Stimulated activated CD4-positive, alpha-beta T cell treated with anti-CD3 and anti-CD28 coated beads, Interleukin-4, amount 100 ng/mL, for 48 hours (primary cell): ENCODE data around the gene FNDC3B.

ENCODE experiments used
- DNase-seq, 2 donors: peaks; one replicate each; pipeline ENCODE4 v3.0.0-alpha.2; 2020; ENCODE audit warnings: low read depth in 2 of 2

Gene FNDC3B

GRCh38 chr3:172135820-172136219 is 96.4 kb downstream of the FNDC3B start:
- DNase-seq, result no peak

GRCh38 chr3:172136330-172136729 is 97.0 kb downstream of the FNDC3B start:
- DNase-seq, result no peak

DNA sequence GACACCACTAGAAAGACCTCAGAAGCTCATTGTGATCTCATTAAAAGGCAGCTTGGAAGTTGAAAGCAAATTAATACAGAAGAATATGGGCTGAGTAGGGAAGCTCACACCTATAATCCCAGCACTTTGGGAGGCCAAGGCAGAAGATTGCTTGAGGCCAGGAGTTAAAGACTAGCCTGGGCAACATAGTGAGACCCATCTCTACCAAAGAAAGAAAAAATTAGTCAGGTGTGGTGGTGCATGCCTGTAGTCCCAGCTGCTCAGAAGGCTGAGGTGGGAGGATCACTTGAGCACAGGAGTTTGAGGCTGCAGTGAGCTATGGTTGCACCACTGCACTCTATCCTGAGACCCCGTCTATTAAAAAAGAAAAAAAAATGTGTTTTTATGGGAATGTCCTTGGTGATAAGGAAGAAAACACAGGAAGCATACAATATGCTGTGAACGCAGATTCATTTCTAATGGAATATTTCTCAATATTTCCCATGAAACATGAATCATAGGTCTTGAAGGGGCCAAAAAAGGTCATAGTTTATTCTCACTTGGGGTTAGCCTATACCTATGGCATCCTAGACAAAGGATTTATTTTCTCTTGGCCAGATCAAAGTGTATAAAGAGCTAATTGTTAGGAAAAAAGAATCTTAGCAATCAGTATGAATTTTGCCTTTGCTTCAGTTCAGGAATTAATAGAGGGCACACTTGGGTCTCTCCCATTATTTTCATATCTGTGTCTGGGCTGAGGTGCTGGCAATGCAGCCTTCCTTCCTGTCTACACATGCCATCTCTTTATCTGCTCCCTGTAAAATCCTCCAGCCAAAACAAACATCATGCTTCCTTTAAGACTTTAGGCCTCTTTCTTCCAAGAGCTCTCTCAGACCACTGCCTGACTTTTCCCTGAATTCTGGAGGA is 98.2 kb downstream of the FNDC3B start:
- DNase-seq, result no peak

GRCh38 chr3:172138193-172138537 is 98.8 kb downstream of the FNDC3B start:
- no peak for DNase-seq

DNA sequence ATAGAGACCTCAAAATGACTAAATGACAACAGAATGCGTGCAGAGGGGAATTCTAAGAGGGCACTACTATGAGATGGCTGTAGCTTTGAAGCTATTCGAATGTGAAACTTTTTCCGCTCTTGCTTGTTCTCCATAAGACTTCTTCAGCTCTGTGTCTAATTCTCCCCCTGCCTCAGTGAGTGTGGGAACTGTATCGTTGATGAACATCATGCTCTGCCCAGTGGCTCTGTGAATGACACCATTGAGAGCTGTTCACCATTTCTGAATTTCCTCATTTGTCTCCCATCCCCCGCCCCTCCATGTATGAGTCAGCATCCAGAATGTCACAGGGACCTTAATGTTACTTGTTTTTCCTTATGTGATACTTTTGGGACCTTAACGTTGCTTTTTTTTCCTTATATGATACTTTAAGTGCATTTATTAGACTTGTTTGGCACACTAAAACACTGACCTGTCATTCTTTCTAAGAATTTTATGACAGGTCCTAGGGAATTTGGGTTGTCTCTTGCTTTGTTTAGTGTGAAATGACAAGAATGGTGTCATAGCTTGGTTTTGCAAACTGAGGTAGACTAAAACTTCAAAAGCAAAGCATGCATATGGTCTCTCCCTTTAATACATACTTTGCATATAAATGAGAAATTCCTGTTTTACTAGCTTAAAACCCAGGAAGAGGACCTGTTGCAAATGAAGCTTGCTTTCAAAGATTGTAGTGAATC is 99.6 kb downstream of the FNDC3B start:
- DNase-seq, result peak in 1 of 2 donors; percentile 24

DNA sequence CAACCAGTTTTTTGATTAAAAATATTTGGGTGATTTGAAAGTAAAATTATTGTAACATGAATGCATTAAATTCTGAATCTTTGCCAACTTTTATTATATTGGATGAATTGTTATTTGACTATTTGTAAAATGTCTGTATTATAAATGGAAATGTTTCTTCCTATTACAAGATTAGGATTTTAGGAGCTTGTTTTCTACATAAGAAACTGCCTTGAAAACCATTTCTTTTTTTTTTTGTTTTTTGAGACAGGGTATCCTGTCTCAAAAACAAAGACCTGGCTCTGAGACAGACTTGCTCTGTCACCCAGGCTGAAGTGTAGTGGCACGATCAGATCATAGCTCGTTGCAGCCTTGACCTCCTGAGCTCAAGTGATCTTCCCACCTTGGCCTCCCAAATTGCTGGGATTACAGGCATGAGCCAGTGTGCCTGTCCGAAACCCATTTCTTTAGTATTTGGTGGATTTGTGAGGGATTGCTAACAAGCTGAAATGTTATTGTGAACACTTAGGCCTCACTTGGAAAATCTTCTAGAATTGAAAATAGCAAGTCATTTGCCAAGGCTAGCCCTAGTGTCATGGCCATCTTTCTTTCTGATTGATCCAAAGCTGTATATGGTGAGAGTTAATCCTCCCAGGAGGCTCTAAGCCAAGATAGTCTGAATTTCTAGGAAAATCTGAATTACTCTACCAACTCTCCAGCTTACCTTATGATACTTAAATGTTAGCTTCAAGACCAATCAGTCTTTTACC is 100.3 kb downstream of the FNDC3B start:
- no peak for DNase-seq

DNA sequence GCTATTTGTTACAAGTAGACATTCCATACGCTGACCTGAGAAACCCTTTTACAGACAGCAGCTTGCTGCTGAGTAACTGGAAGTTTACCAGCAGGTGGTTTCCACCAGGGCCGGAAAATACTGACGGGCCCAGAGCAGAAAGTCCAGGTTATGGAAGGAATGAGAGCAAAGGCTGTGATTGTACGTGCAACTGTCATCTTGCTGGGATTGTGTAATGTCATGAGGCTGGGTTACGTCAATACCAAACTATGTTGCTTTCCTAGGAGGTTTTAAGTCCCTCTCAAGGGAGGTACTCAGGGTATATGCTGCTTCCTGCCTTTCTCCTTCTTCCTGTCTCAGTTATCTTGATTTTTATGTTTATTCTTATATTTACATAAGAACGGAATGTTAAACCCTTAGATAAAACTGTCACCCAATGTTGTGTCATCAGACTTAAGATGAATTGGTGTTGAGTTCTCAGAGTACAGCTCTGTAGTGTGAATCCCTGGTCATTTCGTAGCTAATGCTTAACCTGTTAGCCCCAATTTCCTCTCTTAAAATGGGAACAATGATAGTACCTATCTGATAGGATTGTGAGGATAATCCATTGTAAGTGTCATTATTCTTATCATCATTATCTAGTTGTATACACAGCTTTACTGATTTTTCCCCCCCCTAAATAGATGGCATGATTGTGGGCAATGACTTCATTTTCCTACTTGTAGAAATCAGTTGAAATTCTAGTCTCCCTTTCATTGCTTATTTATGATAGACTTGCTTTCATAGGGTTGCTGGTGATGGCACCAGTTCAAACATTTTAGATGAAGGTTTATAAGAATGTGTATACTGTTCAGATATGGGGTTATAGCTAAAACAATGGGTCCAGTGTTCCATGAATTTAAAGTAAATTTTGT is 101.4 kb downstream of the FNDC3B start:
- no peak for DNase-seq

DNA sequence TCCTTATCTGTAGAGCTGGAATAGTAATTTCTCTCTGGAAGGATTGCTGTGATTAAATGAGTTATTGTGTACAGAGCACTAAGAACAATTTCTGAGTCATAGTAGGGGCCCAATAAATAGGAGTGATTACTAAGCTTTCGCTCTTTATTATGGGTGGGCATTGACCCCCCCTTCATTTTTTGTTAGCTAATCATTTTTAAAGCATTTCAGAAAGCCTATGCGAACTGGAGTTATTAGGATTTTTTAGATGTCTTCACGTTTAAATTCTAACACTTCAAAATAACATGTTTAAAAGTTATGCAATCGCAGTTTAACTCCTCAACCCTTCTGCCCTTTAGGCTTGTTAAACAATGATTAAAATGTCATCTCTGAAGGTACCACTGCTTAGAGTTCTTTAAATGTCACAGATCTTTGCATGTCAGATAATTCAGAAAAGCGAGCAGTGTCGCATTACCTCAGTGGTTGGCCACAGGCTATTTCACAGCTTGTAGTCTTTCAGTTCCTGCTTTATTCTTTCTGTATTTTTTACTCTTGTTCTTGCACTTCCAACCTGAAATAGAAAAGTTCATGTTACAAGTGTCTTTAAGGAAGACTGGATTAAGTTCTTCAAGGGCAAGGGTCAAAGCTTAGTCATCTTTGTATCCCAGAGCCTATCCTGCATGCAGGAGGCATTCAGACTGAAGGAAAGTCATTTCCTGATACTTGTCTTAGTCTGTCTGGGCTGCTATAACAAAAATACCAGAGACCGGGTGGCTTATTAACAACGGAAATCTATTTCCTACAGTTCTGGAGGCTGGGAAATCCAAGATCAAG is 102.9 kb downstream of the FNDC3B start:
- DNase-seq, result no peak

GRCh38 chr3:172142864-172143451 is 103.6 kb downstream of the FNDC3B start:
- no peak for DNase-seq

DNA sequence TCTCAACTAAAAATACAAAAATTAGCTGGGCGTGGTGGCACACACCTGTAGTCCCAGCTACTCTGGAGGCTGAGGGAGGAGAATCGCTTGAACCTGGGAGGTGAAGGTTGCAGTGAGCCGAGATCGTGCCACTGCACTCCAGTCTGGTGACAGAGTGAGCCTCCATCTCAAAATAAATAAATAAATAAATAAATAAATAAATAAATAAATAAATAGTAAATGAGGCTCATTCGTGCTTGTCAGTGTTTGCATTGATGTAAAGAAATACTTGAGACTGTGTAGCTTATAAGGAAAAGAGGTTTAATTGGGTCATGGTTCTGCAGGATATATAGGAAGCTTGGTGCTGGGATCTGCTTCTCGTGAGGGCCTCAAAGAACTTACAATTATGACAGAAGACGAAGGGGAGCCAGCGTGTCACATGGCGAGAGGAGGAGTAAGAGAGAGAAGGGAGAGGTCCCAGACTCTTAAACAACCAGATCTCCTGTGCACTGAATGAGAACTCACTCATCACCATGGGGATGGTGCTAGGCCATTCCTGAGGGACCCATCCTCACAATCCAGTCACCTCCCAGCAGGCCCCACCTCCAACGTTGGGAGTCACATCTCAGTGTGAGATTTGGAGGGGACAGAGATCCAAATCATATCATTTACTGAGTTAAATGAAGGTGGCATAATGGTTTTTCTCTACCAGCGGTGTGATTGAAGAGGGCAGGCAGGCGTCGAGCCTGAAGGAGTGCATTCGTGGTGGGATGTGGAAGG is 104.5 kb downstream of the FNDC3B start:
- no peak for DNase-seq

DNA sequence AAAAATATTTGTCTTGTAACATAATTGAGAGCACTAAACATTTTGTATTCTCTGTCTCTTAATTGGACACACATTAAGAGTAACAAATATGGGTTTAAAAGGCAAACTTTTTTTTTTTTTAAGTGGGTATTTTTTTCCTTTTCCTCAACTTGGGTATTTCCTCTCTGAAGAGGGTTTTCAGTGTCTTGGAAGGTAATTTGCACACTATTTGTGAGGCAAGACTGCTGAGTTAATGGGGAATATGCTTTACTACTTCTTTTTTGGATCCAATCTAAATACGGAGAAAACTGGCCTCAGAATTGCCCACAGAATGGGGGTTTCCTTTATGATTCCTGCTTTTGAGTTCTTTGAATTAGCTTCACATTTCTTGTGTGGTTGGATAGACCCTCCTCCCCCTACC is 105.2 kb downstream of the FNDC3B start:
- DNase-seq, result no peak

- no peak for DNase-seq
These were observed 105.8 kb downstream of the FNDC3B start for GRCh38 chr3:172145031-172145686.

GRCh38 chr3:172146349-172146748 is 107.0 kb downstream of the FNDC3B start:
- DNase-seq, result no peak

GRCh38 chr3:172147113-172147818 is 107.9 kb downstream of the FNDC3B start:
- DNase-seq, result no peak

- DNase-seq, result no peak
These were observed 108.9 kb downstream of the FNDC3B start for GRCh38 chr3:172148241-172148640.

- DNase-seq, result no peak
These were observed 109.6 kb downstream of the FNDC3B start for GRCh38 chr3:172148702-172149565.

DNA sequence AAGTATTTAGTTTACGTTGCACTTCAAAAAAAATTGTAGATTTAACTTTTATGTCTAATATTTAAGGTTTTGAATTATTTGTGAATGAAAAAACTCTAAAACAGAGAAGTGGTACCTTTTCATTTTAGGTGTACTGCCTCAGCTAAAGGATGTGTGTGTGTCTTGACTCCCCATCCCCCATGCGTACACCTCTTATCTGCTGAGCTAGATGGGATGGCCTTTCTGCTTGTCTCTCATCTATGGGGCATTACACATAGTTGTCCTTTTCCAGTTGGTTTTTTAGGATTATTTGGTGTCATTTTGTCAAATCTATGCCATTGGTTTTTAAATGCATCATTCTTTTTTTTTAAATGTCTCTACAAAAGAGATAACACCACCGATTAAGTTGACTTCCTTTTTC is 110.9 kb downstream of the FNDC3B start:
- DNase-seq, result no peak
